ENCODE results near the gene RRP8. TPM values are rescaled to one million over a fixed set of nuclear protein-coding genes. Genes with fewer than 3 reads are reported as not detected.

The RRP8 gene
- total RNA-seq, 1 experiment from 2014 or later = 14.8 TPM

DNA sequence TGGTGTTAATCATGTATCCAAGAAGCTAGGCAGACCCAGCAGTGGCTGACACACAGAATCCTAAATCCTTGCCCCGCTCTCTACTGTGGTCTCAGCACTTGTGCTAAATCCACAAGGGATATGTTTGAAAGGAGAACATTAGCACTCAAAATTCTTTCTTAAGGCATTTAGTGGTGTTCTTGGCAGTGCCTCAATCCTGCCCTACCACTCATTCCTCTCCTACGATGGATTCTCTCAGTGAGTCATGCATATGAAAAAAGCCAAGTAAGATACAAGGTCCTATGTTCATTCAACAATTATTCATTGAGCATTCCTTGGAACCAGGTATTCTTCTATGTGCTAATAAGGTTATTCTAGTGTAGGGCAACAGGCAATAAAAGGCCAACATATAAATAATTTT lies 31.2 kb downstream of the RRP8 start:
- no peak for DNase-seq (ENCODE audit: extremely low read depth, low read depth)

- no peak for DNase-seq (ENCODE audit: extremely low read depth, low read depth)
Measured at GRCh38 chr11:6571434-6572008, 31.9 kb downstream of the RRP8 start.

- no peak for DNase-seq (ENCODE audit: extremely low read depth, low read depth)
Measured at GRCh38 chr11:6570691-6571427, 32.6 kb downstream of the RRP8 start.

GRCh38 chr11:6569706-6570105 lies 33.7 kb downstream of the RRP8 start:
- no peak for DNase-seq (ENCODE audit: extremely low read depth, low read depth)

- no peak for DNase-seq (ENCODE audit: extremely low read depth, low read depth)
Measured at GRCh38 chr11:6568191-6568918, 35.1 kb downstream of the RRP8 start.

GRCh38 chr11:6567371-6567745 lies 36.1 kb downstream of the RRP8 start:
- DNase-seq (ENCODE audit: extremely low read depth, low read depth) = no peak

- no peak for DNase-seq (ENCODE audit: extremely low read depth, low read depth)
Measured at GRCh38 chr11:6566704-6567370, 36.6 kb downstream of the RRP8 start.

- DNase-seq (ENCODE audit: extremely low read depth, low read depth) = no peak
Measured at GRCh38 chr11:6565988-6566703, 37.3 kb downstream of the RRP8 start.

DNA sequence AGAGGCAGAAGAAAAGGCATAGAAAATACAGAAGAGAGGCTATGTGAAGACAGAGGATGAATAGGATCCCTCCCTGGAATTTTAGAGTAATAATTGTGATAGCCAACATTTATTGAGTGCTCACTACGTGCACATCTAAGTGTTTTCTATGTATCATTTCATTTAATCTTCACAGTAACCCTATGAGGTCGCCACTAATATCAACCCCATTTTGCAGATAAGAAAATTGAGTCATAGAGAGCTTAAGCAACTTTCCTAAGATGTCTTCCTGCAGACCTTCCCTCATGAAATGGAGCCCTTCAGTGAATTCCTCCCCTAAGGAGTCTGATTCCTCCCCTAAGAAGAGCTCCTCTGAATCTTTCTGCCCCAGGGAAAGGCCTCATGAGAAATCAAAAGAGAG lies 38.1 kb downstream of the RRP8 start:
- no peak for DNase-seq (ENCODE audit: extremely low read depth, low read depth)

DNA sequence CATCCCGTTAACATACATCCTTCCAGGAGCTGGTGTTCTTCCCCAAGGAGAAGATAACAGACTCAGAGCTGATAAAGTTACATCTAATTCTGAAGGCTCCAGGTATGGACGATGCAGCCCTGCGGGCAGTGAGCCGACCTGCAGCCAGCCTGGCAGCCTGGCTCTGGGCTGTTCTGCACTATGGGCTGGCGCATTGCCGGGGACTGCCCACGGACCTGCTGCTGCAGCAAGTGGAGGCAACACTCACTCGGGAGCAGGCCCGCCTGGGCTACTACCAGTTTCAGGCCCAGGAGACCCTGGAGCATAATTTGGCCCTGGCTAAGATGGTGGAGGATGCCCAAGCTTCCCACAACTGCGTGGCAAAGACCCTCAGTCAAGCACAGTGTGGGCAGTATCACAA lies 39.7 kb downstream of the RRP8 start:
- DNase-seq (ENCODE audit: extremely low read depth, low read depth) = no peak

GRCh38 chr11:6563121-6563619 lies 40.2 kb downstream of the RRP8 start:
- no peak for DNase-seq (ENCODE audit: extremely low read depth, low read depth)

- no peak for DNase-seq (ENCODE audit: extremely low read depth, low read depth)
Measured at GRCh38 chr11:6561288-6561687, 42.1 kb downstream of the RRP8 start.

DNA sequence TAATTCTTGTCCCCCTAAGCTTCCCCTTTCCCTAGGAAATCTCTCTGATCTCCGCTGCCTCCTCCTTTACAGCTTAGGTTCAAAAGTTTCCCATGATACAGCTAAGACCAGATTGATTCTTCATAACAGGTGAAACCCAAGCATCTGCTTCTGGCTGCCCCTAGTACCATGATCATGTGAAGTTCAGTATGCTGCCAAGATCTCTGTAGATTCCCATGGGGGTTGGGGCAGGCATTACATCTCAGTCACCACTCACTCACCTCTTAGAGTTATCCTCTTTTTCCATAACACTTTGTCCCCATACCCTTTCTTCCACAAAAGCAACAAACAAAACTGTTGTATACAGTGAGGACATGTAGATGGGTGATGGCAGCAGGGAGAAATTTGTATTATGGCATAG lies 44.0 kb downstream of the RRP8 start:
- DNase-seq (ENCODE audit: extremely low read depth, low read depth) = no peak

- DNase-seq (ENCODE audit: extremely low read depth, low read depth) = no peak
Measured at GRCh38 chr11:6557761-6558674, 45.4 kb downstream of the RRP8 start.

DNA sequence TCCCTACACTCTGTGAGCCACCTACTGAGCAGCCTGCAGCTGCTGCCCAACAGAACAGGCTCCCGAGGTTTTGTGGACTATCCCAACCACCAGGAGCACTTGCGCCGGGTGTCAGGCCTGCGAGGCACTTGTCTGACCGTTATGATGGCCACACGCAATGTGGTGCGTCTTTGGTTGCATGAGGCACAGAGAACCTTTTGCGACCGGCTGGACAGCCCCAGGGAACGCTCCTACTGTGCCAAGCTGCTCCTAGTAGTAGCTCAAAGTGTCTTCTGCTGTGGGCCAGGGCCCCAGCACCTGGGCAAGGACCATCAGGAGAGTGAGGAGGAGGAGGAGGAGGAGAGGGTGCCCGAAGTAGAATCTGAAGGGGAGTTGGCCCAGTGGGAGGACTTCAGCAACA lies 46.4 kb downstream of the RRP8 start:
- no peak for DNase-seq (ENCODE audit: extremely low read depth, low read depth)

- DNase-seq (ENCODE audit: extremely low read depth, low read depth) = no peak
Measured at GRCh38 chr11:6556139-6556949, 47.1 kb downstream of the RRP8 start.

GRCh38 chr11:6554828-6555706 lies 48.3 kb downstream of the RRP8 start:
- no peak for DNase-seq (ENCODE audit: extremely low read depth, low read depth)

DNA sequence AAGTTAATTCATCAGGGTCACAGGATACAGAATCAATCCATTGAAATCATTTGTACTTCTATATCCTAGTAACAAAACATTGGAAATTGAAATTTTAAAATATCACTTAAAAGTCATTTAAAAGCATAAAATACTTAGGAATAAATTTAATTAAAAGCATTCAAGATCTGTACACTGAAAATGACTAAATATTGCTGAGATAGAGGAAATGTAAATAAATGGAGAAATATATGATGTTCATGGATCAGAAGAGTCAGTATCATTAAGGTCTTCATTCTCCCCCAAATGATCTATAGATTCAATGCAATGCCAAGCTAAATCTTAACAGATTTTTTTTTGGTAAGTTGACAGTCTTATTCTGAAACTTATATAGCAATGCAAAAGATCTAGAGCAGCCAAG lies 49.8 kb downstream of the RRP8 start:
- DNase-seq (ENCODE audit: extremely low read depth, low read depth) = no peak
